Activated T-helper 1 cell treated with anti-CD3 and anti-CD28 coated beads, Interleukin-2, amount 50 U/mL, for 16 hours (primary cell): ENCODE results near the gene DYNLT1.
A peak's percentile ranks its signal among the peaks of the same experiment; 100 is the strongest.
"Not testable (repeated sequence)": the region's sequence is repeated elsewhere in the genome, so short reads cannot be mapped to it uniquely, and the experiment has no call there.

Experiments used
- DNase-seq, 2 donors: peaks; one replicate each; pipeline ENCODE4 v3.0.0-alpha.2; 2020; ENCODE audit warnings: low read depth in 1 of 2, low spot score in 1 of 2

DYNLT1 gene

GRCh38 chr6:158644231-158645063 is at the start of gene DYNLT1:
TSS of gene DYNLT1 (minus strand) at chr6:158644743. CDS start at chr6:158644708, 35 bp downstream.
- DNase-seq = peak; percentile 69 to 85

GRCh38 chr6:158688860-158689259 is 44.3 kb upstream of the DYNLT1 start:
- DNase-seq = no peak

- no peak for DNase-seq
These were observed 43.0 kb upstream of the DYNLT1 start for GRCh38 chr6:158687506-158687905.

- DNase-seq = peak in 1 of 2 donors; percentile 11
These were observed 42.3 kb upstream of the DYNLT1 start for GRCh38 chr6:158686791-158687381.

GRCh38 chr6:158686311-158686710 is 41.8 kb upstream of the DYNLT1 start:
- DNase-seq = no peak

- DNase-seq = no peak
These were observed 40.3 kb upstream of the DYNLT1 start for GRCh38 chr6:158684745-158685324.

- DNase-seq = no peak
These were observed 39.8 kb upstream of the DYNLT1 start for GRCh38 chr6:158684311-158684710.

- DNase-seq = no peak
These were observed 35.9 kb upstream of the DYNLT1 start for GRCh38 chr6:158680481-158680880.

- DNase-seq = no peak
These were observed 35.5 kb upstream of the DYNLT1 start for GRCh38 chr6:158680015-158680414.

- DNase-seq = no peak
These were observed 33.5 kb upstream of the DYNLT1 start for GRCh38 chr6:158677906-158678578.

GRCh38 chr6:158677094-158677493 is 32.6 kb upstream of the DYNLT1 start:
- not testable (repeated sequence) for DNase-seq

- DNase-seq = no peak
These were observed 30.0 kb upstream of the DYNLT1 start for GRCh38 chr6:158674342-158675131.

GRCh38 chr6:158672726-158673125 is 28.2 kb upstream of the DYNLT1 start:
- DNase-seq = no peak

- not testable (repeated sequence) for DNase-seq
These were observed 27.6 kb upstream of the DYNLT1 start for GRCh38 chr6:158672119-158672518.

- no peak for DNase-seq
These were observed 24.8 kb upstream of the DYNLT1 start for GRCh38 chr6:158669145-158670035.

- no peak for DNase-seq
These were observed 24.2 kb upstream of the DYNLT1 start for GRCh38 chr6:158668707-158669103.

- no peak for DNase-seq
These were observed 22.9 kb upstream of the DYNLT1 start for GRCh38 chr6:158667360-158667981.

- no peak for DNase-seq
These were observed 22.3 kb upstream of the DYNLT1 start for GRCh38 chr6:158666628-158667359.

- DNase-seq = no peak
These were observed 20.8 kb upstream of the DYNLT1 start for GRCh38 chr6:158665332-158665731.
